ENCODE results near the gene BNIP1.

The BNIP1 gene

DNA sequence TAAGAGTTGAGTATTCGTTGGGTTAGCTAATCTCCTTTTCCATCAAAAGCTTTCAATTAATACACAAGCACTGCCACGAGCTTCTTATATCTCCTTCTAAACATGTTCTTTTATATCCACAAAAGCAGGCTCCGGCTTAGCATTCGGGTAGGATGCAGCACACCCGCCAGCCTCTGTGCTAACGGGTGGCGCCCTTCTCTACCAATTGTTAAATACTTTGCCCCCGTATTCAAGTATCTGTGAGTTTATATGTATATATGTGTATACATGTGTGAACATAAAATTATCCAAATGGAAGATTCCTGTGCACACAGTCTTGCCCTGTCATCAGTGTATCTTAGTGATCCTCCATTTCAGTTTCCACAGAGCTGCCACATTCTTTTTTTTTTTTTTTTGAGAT lies 27.8 kb downstream of the BNIP1 start:
- DNase-seq: no peak

- DNase-seq: no peak
Measured at GRCh38 chr5:173175523-173175922, 31.2 kb downstream of the BNIP1 start.

- no peak for DNase-seq
Measured at GRCh38 chr5:173178369-173178910, 34.1 kb downstream of the BNIP1 start.

- DNase-seq: no peak
Measured at GRCh38 chr5:173180331-173180730, 36.0 kb downstream of the BNIP1 start.

DNA sequence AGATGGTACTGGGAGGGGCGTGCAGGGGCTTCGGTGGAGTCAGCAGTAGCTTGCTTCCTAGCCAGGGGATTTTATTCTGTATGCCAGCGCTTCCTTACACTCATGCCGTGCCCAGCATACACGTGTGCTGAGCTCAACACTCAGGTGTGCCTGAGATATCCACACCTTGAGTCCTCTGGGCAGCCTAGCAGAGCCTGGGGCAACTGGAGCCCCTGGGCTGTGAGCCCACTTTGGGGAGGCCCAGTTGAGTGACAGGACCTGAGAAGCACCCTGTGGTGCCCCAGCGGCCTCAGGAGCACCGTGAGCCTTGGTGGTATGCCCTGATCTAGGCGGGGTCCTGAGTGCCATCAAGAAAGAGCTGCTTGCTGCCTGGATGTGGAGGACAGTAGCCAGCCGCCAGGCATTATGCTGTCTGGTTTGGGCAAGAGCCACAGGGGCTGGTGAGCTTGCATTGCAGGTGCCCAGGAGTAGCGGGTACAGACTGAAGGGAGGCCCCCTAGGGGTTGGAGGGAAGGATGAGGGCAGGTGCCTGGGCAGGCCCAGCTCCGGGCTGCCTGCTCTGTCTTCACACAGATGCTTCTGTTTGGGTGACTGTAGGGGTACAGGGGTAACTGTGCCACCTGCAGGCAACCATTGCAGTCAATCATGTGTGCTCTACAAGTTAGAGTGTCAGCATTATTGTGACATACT lies 42.9 kb downstream of the BNIP1 start:
- DNase-seq: no peak

DNA sequence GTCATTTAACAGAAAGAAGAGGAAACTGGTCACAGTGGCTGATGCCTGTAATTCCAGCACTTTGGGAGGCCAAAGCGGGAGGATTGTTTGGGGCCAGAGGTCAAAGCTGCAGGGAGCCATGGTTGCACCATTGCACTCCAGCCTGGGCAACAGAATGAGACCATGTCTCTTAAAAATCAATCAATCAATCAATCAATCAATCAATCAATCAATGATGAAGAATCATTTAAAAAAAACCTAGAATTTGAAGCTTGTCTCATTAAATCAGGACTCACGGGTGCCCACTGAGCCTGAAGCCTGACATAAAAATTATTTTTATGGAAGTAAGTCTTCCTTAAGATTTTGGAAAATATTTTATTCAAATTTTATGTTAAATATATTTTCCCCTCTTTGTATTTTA lies 43.9 kb downstream of the BNIP1 start:
- no peak for DNase-seq

GRCh38 chr5:173191015-173191414 lies 46.7 kb downstream of the BNIP1 start:
- DNase-seq: no peak

- DNase-seq: no peak
Measured at GRCh38 chr5:173191561-173191960, 47.2 kb downstream of the BNIP1 start.

DNA sequence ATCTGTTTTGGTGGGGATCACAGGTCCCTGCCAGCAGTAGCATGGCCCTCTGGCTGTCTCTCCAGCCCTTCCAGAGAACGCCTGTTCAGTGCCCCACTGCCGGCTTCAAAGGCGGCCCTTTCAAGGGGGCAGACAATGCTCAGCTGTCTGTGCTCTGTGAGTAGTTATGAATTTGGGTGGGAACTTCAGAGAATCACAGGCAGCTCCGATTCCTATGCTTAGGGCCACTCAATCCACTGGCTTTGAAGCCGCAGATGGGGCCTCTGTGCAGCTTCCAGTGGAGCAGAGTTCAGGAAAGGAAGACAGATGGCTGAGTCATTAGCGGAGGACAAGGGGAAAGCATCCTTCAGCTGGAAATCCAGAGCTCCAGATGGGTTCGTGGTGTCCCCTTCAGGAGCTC lies 48.2 kb downstream of the BNIP1 start:
- no peak for DNase-seq

DNA sequence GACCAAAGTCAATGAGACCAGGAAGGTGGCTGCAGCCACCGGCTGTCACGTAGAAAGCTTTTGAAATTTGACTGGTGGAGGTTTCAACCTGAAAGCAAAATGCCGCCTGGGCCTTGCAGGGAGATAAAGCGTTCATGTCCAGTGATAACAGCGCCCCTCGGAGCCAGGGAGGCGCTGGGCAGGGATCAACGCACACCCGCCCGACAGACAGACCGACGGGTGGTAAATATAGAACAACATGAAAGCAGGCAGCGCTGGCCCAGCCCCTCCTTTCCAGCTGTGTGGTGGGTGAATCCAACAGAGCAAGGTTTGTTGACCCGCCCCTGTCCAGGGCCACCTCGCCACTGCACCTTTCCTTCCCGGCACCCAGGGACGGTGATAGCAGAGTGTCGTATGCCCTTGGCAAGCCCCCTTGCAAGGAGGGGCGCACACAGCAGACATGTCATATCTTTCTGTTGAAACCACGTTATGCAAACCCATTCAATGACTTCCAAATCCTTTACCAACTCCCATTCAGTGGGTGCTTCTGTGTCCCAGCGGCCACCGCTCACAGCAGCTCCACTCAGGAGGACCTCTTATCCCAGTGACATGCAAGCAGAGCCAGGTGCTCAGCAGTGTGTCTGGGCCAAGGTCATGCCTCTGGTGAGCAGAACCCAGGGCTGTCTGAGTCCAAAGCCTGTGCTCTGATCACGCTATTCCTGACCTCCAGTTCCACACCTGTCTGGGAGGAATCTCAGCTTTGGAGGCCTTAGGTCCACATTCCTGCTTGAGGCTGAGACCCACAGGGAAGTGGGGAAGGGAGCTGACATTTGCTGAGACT lies 52.0 kb downstream of the BNIP1 start:
- no peak for DNase-seq

DNA sequence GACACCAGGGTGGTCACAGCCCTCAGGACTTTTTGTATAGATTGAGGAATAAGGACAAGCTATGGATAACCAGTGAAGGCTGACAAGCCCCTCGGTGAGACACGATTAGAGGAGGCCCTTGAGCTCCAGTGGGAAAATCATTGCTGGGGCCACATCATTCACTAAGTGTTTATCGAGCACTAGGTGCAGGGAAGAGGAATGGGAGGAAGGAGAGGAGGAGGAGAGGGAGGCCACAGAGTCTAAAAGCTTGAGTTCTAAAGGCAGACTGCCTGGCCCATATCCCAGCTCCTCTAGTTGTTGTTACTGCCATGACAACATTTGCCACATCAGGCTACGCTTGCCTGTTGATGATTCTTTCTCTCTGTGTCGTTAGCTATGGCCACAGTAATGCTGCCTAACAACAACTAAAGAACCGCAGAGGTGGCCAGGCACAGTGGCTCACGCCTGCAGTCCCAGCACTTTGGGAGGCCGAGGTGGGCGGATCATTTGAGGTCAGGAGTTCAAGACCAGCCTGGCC lies 53.1 kb downstream of the BNIP1 start:
- DNase-seq: no peak

GRCh38 chr5:173198049-173198448 lies 53.7 kb downstream of the BNIP1 start:
- DNase-seq: no peak

DNA sequence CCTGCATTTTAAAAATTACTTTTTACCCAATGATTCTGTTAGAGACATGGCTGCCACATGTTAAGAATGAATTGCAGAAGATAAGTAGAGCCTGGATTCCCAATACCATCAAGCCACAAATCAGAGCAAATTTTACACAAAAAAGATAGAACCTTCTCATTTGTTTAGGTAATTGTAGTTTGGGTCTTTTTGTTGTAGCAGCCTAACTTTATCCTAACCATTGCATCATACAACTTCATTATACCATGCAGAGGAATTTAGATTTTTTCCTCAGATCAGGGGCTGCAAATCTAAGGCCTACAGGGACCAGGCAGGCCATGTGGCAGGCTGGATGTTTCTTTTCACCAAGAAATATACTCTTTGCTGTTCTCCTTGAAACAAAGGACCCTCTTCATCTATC lies 56.0 kb downstream of the BNIP1 start:
- no peak for DNase-seq

- no peak for DNase-seq
Measured at GRCh38 chr5:173201636-173202265, 57.4 kb downstream of the BNIP1 start.

DNA sequence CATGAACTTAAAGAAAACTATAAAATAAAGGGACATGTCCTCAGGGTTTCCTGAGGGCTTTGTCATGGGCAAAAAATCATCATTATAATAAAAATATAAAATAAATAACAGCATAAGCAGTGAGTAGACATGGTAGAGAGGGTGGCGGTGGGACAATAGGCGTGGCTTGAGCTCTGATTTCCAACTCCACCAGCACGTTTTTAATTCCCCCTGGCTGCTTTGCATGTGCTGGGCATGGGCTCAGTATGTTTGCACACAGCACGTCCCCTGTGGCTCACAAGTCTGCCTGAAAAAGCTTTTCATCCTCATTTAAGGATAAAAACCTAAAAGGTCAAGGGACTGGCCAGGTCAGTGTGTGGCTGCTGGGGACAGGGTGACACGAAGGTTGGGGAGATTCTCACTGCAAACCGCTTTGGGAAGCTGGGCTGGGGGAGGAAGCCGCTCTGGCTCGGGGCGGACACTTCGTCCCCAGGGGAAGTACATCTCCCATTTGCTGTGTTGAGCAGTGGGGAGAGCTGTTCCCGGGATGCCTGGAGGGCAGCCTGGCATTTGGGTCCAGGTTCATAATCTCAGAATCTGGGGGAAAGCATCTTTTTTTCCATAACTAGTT lies 58.0 kb downstream of the BNIP1 start:
- DNase-seq: no peak

- DNase-seq: no peak
Measured at GRCh38 chr5:173204185-173204979, 60.1 kb downstream of the BNIP1 start.

DNA sequence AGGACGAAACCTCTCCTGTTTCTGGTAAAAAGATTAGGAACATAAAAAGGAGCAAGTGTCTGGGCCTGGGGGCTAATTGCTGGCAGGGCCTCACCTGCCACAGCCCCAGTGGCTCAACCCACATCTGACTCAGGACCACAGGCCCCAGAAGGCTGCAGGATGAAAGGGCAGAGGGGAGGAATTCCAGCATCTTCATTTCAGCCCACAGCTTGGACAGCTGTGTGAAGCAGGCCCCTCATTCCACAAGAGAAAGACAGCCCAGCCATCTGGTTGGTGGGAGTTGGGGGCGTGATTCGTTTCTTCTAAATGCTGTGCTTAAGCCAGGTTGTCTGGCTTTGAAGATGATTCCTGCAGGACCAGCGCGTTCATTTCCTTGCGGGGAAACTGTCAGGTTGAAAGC lies 61.6 kb downstream of the BNIP1 start:
- DNase-seq: no peak

DNA sequence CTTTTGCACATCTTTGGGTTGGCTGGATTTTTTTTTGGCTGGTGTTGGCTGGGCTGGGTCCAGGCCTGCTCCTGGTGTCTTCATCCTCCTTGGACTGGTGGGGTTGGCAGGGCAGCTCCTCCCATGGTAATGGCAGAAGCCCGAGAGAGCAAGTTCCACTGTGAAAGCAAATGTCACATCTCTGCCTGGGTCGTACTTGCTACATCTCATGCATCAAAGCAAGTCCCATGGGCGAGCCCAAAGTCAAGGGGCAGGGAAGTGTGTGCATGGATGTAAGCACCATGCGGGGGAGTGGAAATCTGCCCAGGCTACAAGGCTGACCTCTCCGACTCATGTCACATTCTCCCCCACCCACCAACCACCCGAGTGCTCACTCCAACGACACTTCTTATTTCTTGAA lies 64.0 kb downstream of the BNIP1 start:
- DNase-seq: no peak

DNA sequence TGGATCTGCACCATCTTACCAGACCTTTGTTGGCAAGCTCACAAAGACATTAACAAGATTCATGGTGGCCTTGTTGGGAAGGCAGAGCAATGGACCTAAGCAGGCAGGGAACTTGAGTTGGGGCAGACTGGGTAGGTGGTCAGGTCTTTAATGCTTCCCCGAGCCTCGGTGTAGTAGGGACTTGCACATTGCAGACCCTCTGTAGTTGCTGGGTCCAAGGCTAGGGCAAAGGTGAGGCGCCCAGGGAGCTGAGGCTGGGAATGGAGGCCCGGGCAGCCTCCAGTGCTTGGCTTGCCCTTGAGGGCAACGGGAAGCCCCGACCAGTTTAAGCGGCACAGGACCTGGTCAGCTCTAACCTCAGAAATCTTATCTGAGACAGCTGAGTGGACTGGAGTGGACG lies 66.5 kb downstream of the BNIP1 start:
- DNase-seq: no peak

GRCh38 chr5:173211284-173211683 lies 67.0 kb downstream of the BNIP1 start:
- no peak for DNase-seq

DNA sequence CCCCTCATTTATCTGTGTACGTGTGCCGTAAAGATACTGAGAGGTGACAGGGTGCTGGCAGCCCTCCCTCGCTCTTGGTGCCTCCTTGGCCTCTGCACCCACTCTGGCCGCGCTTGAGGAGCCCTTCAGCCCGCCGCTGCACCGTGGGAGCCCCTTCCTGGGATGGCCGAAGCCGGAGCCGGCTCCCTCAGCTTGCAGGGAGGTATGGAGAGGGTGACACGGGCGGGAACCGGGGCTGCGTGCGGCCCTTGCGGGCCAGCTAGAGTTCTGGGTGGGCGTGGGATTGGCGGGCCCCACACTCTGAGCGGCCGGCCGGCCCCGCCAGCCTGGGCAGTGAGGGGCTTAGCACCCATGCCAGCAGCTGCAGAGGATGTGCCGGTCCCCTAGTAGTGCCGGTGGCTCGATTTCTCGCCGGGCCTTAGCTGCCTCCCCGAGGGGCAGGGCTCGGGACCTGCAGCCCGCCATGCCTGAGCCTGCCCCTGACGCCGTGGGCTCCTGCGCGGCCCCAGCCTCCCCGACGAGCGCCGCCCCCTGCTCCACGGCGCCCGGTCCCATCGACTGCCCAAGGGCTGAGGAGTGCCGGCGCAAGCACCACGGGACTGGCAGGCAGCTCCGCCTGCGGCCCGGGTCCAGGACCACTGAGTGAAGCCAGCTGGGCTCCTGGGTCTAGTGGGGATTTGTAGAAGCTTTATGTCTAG lies 69.1 kb downstream of the BNIP1 start:
- DNase-seq: no peak

All from NCI-H1105 (cell line).